Activated CD8-positive, alpha-beta memory T cell treated with anti-CD3 and anti-CD28 coated beads for 24 hours (primary cell): ENCODE results near the gene EIF4B.
"Not testable (repeated sequence)": the region's sequence is repeated elsewhere in the genome, so short reads cannot be mapped to it uniquely, and the experiment has no call there.

ENCODE experiments used
- DNase-seq: peaks from one replicate; pipeline ENCODE4 v3.0.0-alpha.2; 2020

EIF4B gene

GRCh38 chr12:53005986-53006809 is at the start of gene EIF4B:
TSS of gene EIF4B (plus strand) at chr12:53006456. CDS start at chr12:53006484, 28 bp downstream.
- peak; percentile 99 for DNase-seq

GRCh38 chr12:52956987-52957386 is 49.3 kb upstream of the EIF4B start:
- no peak for DNase-seq

- DNase-seq, result no peak
These were observed 41.5 kb upstream of the EIF4B start for GRCh38 chr12:52964556-52965336.

- no peak for DNase-seq
These were observed 40.9 kb upstream of the EIF4B start for GRCh38 chr12:52965337-52965731.

- no peak for DNase-seq
These were observed 37.0 kb upstream of the EIF4B start for GRCh38 chr12:52969166-52969795.

GRCh38 chr12:52969828-52970569 is 36.3 kb upstream of the EIF4B start:
- no peak for DNase-seq

GRCh38 chr12:52971679-52972329 is 34.5 kb upstream of the EIF4B start:
- no peak for DNase-seq

GRCh38 chr12:52975204-52975603 is 31.1 kb upstream of the EIF4B start:
- no peak for DNase-seq

GRCh38 chr12:52975820-52976573 is 30.3 kb upstream of the EIF4B start:
- no peak for DNase-seq

GRCh38 chr12:52976574-52977071 is 29.6 kb upstream of the EIF4B start:
- no peak for DNase-seq

- no peak for DNase-seq
These were observed 29.1 kb upstream of the EIF4B start for GRCh38 chr12:52977170-52977569.

GRCh38 chr12:52980096-52980649 is 26.1 kb upstream of the EIF4B start:
- DNase-seq, result no peak

GRCh38 chr12:52980650-52981423 is 25.4 kb upstream of the EIF4B start:
- peak; percentile 89 for DNase-seq

GRCh38 chr12:52984136-52984535 is 22.1 kb upstream of the EIF4B start:
- no peak for DNase-seq

- DNase-seq, result no peak
These were observed 17.4 kb upstream of the EIF4B start for GRCh38 chr12:52988898-52989297.

GRCh38 chr12:52990206-52990605 is 16.1 kb upstream of the EIF4B start:
- no peak for DNase-seq

GRCh38 chr12:52992240-52992639 is 14.0 kb upstream of the EIF4B start:
- not testable (repeated sequence) for DNase-seq

GRCh38 chr12:52992699-52993557 is 13.3 kb upstream of the EIF4B start:
- no peak for DNase-seq

- DNase-seq, result no peak
These were observed 12.7 kb upstream of the EIF4B start for GRCh38 chr12:52993558-52993869.
